ENCODE measurements around the gene SIGLEC7.

Gene SIGLEC7

DNA sequence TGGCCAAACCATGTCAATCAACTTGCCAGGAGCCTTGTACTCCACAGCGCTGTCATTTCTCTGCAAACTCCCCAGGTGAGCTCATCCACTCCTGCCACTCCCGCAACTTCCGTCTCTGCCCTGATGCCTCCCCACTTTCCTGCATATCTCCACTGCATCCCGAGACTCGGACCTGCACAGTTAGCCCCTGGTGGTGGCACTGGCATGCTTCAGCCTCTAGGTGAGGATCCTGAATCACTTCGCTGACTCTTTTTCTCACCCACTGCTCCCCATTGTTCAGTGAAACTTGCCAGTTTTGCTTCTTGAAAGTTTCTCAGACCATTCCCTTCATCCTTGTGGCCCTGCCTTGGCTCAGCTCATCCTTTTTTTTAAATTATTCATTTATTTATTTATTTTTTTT, 30.5 kb upstream of the SIGLEC7 start:
- TF ChIP-seq RAD21 (IDR thresholded peaks at IDR 0.05; ENCODE audit: low read depth) (no peak), YY1 (IDR thresholded peaks at IDR 0.05; ENCODE audit: low read depth) (no peak), EGR1 (IDR thresholded peaks at IDR 0.05) (no peak), CREB1 (IDR thresholded peaks at IDR 0.05; ENCODE audit: low read depth) (no peak), CEBPB (IDR thresholded peaks at IDR 0.05) (no peak), TAF1 (IDR thresholded peaks at IDR 0.05; ENCODE audit: low read depth) (no peak), TEAD4 (IDR thresholded peaks at IDR 0.05) (no peak), FOXM1 (IDR thresholded peaks at IDR 0.05; ENCODE audit: borderline replicate concordance, low read depth) (no peak)
- TF ChIP-seq, protein P1, sequence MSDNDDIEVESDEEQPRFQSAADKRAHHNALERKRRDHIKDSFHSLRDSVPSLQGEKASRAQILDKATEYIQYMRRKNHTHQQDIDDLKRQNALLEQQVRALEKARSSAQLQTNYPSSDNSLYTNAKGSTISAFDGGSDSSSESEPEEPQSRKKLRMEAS (IDR thresholded peaks at IDR 0.05), result no peak
- TF ChIP-seq, protein P2, sequence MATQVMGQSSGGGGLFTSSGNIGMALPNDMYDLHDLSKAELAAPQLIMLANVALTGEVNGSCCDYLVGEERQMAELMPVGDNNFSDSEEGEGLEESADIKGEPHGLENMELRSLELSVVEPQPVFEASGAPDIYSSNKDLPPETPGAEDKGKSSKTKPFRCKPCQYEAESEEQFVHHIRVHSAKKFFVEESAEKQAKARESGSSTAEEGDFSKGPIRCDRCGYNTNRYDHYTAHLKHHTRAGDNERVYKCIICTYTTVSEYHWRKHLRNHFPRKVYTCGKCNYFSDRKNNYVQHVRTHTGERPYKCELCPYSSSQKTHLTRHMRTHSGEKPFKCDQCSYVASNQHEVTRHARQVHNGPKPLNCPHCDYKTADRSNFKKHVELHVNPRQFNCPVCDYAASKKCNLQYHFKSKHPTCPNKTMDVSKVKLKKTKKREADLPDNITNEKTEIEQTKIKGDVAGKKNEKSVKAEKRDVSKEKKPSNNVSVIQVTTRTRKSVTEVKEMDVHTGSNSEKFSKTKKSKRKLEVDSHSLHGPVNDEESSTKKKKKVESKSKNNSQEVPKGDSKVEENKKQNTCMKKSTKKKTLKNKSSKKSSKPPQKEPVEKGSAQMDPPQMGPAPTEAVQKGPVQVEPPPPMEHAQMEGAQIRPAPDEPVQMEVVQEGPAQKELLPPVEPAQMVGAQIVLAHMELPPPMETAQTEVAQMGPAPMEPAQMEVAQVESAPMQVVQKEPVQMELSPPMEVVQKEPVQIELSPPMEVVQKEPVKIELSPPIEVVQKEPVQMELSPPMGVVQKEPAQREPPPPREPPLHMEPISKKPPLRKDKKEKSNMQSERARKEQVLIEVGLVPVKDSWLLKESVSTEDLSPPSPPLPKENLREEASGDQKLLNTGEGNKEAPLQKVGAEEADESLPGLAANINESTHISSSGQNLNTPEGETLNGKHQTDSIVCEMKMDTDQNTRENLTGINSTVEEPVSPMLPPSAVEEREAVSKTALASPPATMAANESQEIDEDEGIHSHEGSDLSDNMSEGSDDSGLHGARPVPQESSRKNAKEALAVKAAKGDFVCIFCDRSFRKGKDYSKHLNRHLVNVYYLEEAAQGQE (IDR thresholded peaks at IDR 0.05; ENCODE audit: low read depth), result no peak
- TF ChIP-seq, protein P3, sequence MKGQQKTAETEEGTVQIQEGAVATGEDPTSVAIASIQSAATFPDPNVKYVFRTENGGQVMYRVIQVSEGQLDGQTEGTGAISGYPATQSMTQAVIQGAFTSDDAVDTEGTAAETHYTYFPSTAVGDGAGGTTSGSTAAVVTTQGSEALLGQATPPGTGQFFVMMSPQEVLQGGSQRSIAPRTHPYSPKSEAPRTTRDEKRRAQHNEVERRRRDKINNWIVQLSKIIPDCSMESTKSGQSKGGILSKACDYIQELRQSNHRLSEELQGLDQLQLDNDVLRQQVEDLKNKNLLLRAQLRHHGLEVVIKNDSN (IDR thresholded peaks at IDR 0.05), result no peak

DNA sequence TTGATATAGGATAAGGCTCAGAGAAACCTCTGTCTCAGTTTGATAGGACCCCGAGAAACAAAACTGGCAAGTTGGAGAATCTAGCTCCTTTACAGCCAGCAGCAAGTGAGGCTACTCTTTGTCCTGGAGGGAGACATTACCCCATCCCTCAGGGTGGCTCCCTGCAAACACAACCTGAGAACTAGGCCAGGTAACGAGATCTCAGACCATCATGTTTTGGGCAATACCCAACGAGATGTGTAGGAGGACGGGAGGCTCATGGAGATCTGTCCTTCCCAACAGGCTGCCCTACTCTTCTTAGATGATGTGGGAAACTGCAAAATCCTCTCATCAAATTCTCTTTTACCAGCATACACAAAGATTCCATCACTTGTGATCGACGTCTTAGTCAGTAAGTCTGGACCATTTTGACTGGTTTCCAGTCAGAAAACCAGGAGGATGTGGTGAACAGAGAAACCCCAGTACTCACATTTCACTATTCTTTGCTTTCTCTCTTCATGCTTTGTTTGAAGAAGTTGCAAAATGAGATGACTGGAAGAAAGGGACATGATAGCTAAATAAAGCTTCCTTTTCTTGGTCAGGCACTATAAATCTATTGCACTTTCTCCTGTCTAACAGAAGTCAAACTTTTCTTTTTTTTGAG, 27.9 kb upstream of the SIGLEC7 start:
- TF ChIP-seq, protein P2 (IDR thresholded peaks at IDR 0.05; ENCODE audit: low read depth), result no peak
- TF ChIP-seq CEBPB (IDR thresholded peaks at IDR 0.05), result no peak
- no peak for TF ChIP-seq TAF1 (IDR thresholded peaks at IDR 0.05; ENCODE audit: low read depth)
- TF ChIP-seq EP300 (IDR thresholded peaks at IDR 0.05; ENCODE audit: borderline replicate concordance), result no peak
- no peak for TF ChIP-seq FOXM1 (IDR thresholded peaks at IDR 0.05; ENCODE audit: borderline replicate concordance, low read depth)
- no peak for TF ChIP-seq TEAD4 (IDR thresholded peaks at IDR 0.05)
- TF ChIP-seq RAD21 (IDR thresholded peaks at IDR 0.05; ENCODE audit: low read depth), result no peak
- TF ChIP-seq, protein P3 (IDR thresholded peaks at IDR 0.05), result no peak
- TF ChIP-seq CREB1 (IDR thresholded peaks at IDR 0.05; ENCODE audit: low read depth), result no peak
- TF ChIP-seq YY1 (IDR thresholded peaks at IDR 0.05; ENCODE audit: low read depth), result no peak
- TF ChIP-seq, protein P1 (IDR thresholded peaks at IDR 0.05), result no peak
- TF ChIP-seq TCF12 (IDR thresholded peaks at IDR 0.05; ENCODE audit: low read depth), result no peak

DNA sequence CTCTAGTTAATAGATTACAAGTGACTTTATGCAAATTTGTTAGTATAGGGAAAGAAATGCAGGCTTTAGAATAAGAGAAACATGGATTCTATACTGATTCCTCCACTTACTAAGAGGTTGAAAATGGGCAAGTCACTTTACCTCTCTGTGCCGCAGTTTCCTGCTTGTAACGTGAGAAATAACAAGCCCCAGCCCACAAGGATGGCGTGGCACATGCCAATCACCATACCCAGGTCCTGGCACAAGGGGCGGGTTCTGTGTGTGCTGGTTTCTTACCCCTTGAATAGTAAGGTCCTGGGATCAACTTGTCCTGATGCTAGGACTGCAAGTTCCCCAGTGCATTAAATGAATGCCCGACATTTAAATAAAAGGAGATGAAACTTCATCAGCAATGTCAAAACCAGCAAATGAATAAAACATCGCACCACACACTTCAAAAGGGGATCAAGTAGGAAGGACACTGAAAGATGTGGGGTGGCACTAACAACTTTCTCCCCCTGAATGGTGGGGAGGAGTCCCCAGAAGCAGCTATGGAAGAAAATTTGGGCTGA, 25.3 kb upstream of the SIGLEC7 start:
- no peak for TF ChIP-seq TEAD4 (IDR thresholded peaks at IDR 0.05)
- no peak for TF ChIP-seq EP300 (IDR thresholded peaks at IDR 0.05; ENCODE audit: borderline replicate concordance)
- no peak for TF ChIP-seq CEBPB (IDR thresholded peaks at IDR 0.05)

DNA sequence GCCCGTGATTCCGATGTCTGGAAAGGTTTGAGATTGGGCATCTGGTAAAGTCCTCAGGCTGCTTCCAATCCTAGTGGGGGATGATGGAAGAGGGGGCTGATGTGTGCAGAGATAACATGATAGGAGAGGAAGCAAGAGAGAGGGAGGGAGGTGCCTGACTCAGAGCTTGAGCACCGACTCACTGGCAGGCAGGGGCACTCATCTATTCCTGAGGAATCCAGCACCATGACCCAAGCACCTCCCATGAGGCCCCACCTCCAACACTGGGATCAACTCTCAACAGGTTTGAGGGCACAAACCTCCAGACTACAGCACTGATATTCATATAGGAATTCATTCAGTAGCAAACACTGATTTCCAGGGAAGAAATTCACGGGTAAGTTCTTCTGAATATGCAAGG, 23.0 kb upstream of the SIGLEC7 start:
- TF ChIP-seq CEBPB (IDR thresholded peaks at IDR 0.05) (no peak), ZBTB7A (IDR thresholded peaks at IDR 0.05; ENCODE audit: low read depth) (no peak), CREB1 (IDR thresholded peaks at IDR 0.05; ENCODE audit: low read depth) (no peak), TEAD4 (IDR thresholded peaks at IDR 0.05) (no peak)
- TF ChIP-seq, protein P2 (IDR thresholded peaks at IDR 0.05; ENCODE audit: low read depth), result no peak

DNA sequence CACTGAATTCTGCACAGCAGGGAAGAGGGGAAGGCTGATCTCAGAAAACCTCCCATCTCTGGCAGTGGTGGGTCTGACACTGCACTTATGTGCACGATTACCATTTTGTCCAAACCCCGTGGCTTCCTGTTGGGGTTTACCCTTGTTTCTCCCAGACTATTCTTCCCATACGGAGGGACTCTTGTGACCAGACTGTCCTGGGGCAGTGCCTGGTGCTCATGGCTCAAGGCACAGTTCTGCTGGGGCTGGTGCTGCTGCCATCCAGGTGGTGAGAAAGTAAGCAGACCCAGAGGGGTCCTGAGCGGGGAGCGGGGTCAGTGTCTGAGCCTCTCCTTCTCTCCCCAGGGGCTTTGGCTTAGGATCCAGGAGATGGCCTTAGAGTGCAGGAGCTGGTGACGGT, 22.5 kb upstream of the SIGLEC7 start:
- TF ChIP-seq FOXM1 (IDR thresholded peaks at IDR 0.05; ENCODE audit: borderline replicate concordance, low read depth) (no peak), ZBTB7A (IDR thresholded peaks at IDR 0.05; ENCODE audit: low read depth) (no peak), CEBPB (IDR thresholded peaks at IDR 0.05) (no peak), EP300 (IDR thresholded peaks at IDR 0.05; ENCODE audit: borderline replicate concordance) (no peak), NFIC (IDR thresholded peaks at IDR 0.05) (no peak), YY1 (IDR thresholded peaks at IDR 0.05; ENCODE audit: low read depth) (no peak)
- TF ChIP-seq, protein P3 (IDR thresholded peaks at IDR 0.05), result no peak

Measured in Ishikawa (cell line).